HG03097 (cell line): Measurements from ENCODE around the gene P2RX1.
"Not testable (repeated sequence)": the region's sequence is repeated elsewhere in the genome, so short reads cannot be mapped to it uniquely, and the experiment has no call there.

ENCODE experiments used
- ATAC-seq: cut with Tn5 transposase; IDR thresholded peaks from one replicate; pipeline ENCODE4 v1.9.1; 2021; ENCODE audit not compliant: unreplicated experiment, low FRiP score

Gene P2RX1

GRCh38 chr17:3865176-3865575 is 51.1 kb downstream of the P2RX1 start:
- no peak for ATAC-seq

DNA sequence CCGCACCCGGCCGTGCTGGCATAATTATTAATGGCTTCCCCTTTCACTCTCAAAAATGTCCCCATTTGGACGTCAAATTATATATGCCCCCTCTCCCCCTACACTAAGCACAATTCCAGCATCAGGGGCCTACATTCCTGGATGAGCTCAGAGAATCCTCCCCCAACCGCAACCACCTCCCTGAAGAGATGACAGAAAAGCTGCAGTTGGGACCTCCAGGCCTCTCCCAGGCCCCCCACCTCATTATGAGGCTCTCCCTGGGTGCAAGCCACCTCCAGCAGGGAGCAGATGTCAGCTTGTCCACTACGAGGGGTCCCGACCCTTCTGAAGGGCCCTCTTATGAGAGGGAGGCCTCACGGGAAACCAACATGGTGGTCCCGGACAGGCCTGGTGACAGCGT is 51.7 kb downstream of the P2RX1 start:
- ATAC-seq, result no peak

GRCh38 chr17:3861761-3862681 is 54.2 kb downstream of the P2RX1 start:
- no peak for ATAC-seq

- no peak for ATAC-seq
Measured at GRCh38 chr17:3860939-3861700, 55.1 kb downstream of the P2RX1 start.

- no peak for ATAC-seq
Measured at GRCh38 chr17:3859940-3860339, 56.3 kb downstream of the P2RX1 start.

DNA sequence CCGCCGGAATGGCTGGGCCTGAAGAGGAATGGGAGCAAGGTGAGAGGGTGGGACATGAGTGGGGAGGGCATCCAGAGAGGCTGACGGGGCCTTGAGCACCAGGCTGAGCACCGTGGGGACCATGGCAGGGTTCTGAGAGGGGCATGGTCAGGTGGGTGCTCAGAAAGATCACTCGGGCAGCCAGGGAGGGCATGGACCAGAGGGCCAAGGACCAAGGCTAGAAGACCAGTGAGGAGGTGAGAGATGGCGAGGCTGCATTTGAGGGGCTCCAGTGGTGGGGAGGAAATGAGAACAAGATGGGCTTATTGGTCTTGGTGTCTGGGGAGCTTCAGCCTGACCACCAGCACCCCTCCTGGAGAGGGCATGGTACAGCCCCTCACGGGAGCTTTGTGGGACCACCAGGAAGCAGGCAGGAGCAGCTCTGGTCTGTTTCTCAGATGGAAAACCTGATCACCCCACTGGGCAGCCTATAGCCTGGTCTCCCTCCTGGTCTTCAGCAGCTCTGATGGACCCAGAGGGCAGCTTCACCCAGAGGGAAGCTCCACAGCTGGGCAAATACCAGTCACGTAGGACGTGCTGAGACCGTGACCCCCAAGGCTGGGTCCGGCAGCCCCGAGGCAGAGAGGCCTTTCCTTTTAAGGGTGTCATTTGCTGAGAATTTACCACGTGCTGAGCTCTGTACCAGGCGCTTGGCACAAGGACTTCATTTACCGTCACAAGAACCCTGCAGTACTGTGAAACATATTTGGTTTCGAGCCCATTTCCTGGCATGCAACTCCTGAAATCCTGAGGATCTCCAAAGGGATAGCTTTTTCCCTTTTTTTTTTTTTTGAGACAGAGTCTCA is 58.8 kb downstream of the P2RX1 start:
- no peak for ATAC-seq

GRCh38 chr17:3854204-3854603 is 62.1 kb downstream of the P2RX1 start:
- ATAC-seq, result not testable (repeated sequence)

DNA sequence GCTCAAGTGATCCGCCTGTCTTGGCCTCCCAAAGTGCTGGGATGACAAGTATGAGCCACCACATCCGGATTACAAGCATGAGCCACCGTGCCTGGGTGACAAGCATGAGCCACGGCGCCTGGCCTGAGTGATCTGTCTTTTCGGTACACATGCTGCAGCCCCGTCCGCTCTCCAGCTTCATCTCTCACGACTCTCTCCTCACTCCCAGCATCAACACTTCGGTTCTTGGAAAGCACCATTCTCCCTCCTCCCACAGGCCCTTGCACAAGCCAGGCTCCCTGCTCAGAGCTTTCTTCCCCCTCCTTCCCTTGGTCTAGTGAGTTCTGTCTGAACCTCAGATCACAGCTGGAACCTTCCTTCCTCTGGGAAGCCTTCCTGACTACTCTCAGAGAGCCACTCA is 63.7 kb downstream of the P2RX1 start:
- ATAC-seq, result no peak

DNA sequence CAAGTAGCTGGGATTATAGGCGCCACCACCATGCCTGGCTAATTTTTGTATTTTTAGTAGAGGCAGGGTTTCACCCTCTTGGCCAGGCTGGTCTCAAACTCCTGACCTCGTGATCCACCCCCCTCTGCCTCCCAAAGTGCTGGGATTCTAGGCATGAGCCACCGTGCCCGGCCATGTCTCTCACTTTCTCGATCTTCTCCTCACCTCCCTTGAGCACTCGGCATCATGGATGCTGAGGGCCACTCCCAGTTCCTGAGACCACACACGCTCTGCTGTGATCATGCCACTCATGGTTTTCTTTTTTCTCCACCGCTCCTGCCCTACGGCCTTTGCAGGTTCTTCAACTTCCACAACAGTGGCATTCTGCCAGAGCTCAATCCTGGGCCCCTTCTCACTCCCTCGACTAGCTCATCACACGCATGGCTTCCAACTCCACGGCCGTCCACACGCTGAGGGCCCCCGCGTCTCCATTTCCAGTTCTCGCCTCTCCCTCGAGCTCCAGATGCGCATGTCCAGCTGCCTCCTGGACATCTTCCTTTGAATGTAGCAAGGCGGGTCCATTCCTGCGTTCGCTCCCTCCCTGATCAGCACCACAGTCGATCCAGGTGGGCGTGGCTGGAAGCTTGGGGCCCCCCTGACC is 64.7 kb downstream of the P2RX1 start:
- ATAC-seq, result no peak

- ATAC-seq, result no peak
Measured at GRCh38 chr17:3848229-3848835, 67.9 kb downstream of the P2RX1 start.

GRCh38 chr17:3847165-3847670 is 69.0 kb downstream of the P2RX1 start:
- no peak for ATAC-seq
